ENCODE results near the gene GNPTAB. TPM values are rescaled to one million over a fixed set of nuclear protein-coding genes. Genes with fewer than 3 reads are reported as not detected.

GNPTAB gene
- total and polyA plus RNA-seq, 2 of the 8 experiments (the other 6 are each of a cell fraction or from before 2014, with no cell fraction given) = 21.5 to 51.3 TPM

DNA sequence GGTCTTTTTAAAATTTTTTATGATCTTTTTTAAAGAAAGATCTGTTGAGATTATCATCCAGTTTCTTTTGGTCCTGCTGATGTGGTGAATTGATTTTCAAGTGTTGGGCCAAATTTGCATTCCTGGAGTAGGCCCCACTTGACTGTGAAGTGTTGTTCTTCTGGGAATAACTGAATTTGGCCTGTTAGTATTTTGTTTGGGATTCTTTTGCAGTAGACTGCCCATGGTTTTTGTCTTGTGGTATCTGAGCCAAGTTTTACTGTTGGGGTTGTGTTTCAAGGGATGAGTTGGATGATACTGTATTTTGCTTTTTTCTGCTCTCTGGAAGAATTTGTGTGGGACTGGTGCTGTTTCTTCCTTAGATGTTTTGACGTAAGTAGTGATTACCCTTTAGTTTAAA is 87.5 kb downstream of the GNPTAB start:
- no peaks in the 10 kb centered on the region for H3K23me2 ChIP-seq (ENCODE audit: low read depth, low read length)
- H4K8ac ChIP-seq (ENCODE audit: extremely low read depth, insufficient read depth, low read length) = no peak overlapping the region
- H3K4me1 ChIP-seq (replicated peaks in 1 of 4; ENCODE audit: control insufficient read depth in 3 of 4, insufficient read depth in 4 of 4, low read length in 3 of 4) = no peaks in the 10 kb centered on the region
- H3K79me2 ChIP-seq (ENCODE audit: control insufficient read depth in 1 of 2, insufficient read depth in 2 of 2, low read length in 2 of 2) = no peaks in the 10 kb centered on the region
- no peaks in the 10 kb centered on the region for H4K20me1 ChIP-seq (replicated peaks in 1 of 2; ENCODE audit: control insufficient read depth in 1 of 2, insufficient read depth in 2 of 2, low read length in 2 of 2)
- 88% methylated on average over 1 of the region's 1 CpG; no CpG with 5 or more reads in 1 of the 2 experiments for WGBS, 2 experiments (ENCODE audit: extremely low coverage in 1 of 2, insufficient coverage in 1 of 2, insufficient read length in 1 of 2, insufficient replicate concordance in 2 of 2, low coverage in 1 of 2, low lambda C conversion rate in 2 of 2, missing lambda C conversion rate in 1 of 2)
- DNase-seq (ENCODE audit: low read depth in 1 of 2, low spot score in 2 of 2) (no peak), FAIRE-seq (no peak)
- H3K4me3 ChIP-seq (ENCODE audit: extremely low read depth in 1 of 4, insufficient read depth in 2 of 4, low read depth in 3 of 4, low read length in 4 of 4) = no peak overlapping the region
- H2AFZ ChIP-seq (ENCODE audit: low read length) = no peak overlapping the region
- no peak overlapping the region for H3K18ac ChIP-seq (ENCODE audit: extremely low read depth, low read length)
- H3K4ac ChIP-seq (replicated peaks; ENCODE audit: insufficient read length, low read depth, low read length) = no peak overlapping the region
- H3K4me2 ChIP-seq (ENCODE audit: insufficient read depth in 1 of 2, low read depth in 2 of 2, low read length in 2 of 2) = no peak overlapping the region
- no peak overlapping the region for H4K91ac ChIP-seq (replicated peaks; ENCODE audit: insufficient read length, low read length)
- H2BK15ac ChIP-seq (ENCODE audit: low read length) = no peak overlapping the region
- H2BK5ac ChIP-seq (ENCODE audit: low read depth, low read length) = no peak overlapping the region
- H2BK12ac ChIP-seq (ENCODE audit: low read depth, low read length) = no peak overlapping the region
- POLR2A ChIA-PET (ENCODE audit: partially characterized antibody) = no interaction called here
- H3K27me3 ChIP-seq (replicated peaks in 1 of 4; ENCODE audit: control insufficient read depth in 3 of 4, extremely low read depth in 1 of 4, insufficient read depth in 3 of 4, low read length in 3 of 4) = no peaks in the 10 kb centered on the region
- H3K27ac ChIP-seq (ENCODE audit: low read depth, low read length) = no peak overlapping the region
- no peaks in the 10 kb centered on the region for H3K9me3 ChIP-seq (ENCODE audit: insufficient read depth in 2 of 2, low read depth in 1 of 2, low read length in 1 of 2)
- TF ChIP-seq CHD2 (IDR thresholded peaks at IDR 0.05; ENCODE audit: low read length) = no peak
- no peak for TF ChIP-seq SAP30 (IDR thresholded peaks at IDR 0.05; ENCODE audit: insufficient read depth, insufficient replicate concordance, low read length)
- H2AK5ac ChIP-seq (ENCODE audit: low read depth, low read length) = no peak overlapping the region
- H3K79me1 ChIP-seq (ENCODE audit: low read depth, low read length) = 0 out of 2 replicates have a peak, but pooled peaks cover 3% of the 10 kb centered on the region
- no peak overlapping the region for H2BK20ac ChIP-seq (ENCODE audit: low read length)
- H3K36me3 ChIP-seq (ENCODE audit: control insufficient read depth in 2 of 4, insufficient read depth in 4 of 4, low read length in 3 of 4) = peaks cover 7 to 22% (median 20%) of the 10 kb centered on the region in 4 experiments; a peak in 6 of 8 replicates
- H2BK120ac ChIP-seq (replicated peaks; ENCODE audit: low read depth, low read length) = no peak overlapping the region
- no peak overlapping the region for H3K23ac ChIP-seq (ENCODE audit: insufficient read length)
- H4K5ac ChIP-seq (ENCODE audit: insufficient read length, low read depth, low read length) = no peak overlapping the region
- no peak overlapping the region for H3K14ac ChIP-seq (ENCODE audit: insufficient read length)
- CTCF ChIA-PET (ENCODE audit: partially characterized antibody) = interaction anchor here (0.6 to 2.8 kb wide), 5 partner anchors 10 to 98 kb away, joined by 3 to 13 read pairs (median 4); no protein-coding TSS in a partner anchor
- H3K9ac ChIP-seq (replicated peaks in 1 of 4; ENCODE audit: extremely low read depth in 1 of 4, low read depth in 3 of 4, low read length in 3 of 4) = no peak overlapping the region
- H3K56ac ChIP-seq (replicated peaks; ENCODE audit: insufficient read length, low read depth, low read length) = no peak overlapping the region
